Measurements from ENCODE around the gene SNAI3. TPM values are rescaled to one million over a fixed set of nuclear protein-coding genes. Genes with fewer than 3 reads are reported as not detected.

Gene SNAI3
- total and polyA plus RNA-seq, 2 of the 4 experiments (the other 2 are of a cell fraction): 0.21 TPM; not detected in 1

DNA sequence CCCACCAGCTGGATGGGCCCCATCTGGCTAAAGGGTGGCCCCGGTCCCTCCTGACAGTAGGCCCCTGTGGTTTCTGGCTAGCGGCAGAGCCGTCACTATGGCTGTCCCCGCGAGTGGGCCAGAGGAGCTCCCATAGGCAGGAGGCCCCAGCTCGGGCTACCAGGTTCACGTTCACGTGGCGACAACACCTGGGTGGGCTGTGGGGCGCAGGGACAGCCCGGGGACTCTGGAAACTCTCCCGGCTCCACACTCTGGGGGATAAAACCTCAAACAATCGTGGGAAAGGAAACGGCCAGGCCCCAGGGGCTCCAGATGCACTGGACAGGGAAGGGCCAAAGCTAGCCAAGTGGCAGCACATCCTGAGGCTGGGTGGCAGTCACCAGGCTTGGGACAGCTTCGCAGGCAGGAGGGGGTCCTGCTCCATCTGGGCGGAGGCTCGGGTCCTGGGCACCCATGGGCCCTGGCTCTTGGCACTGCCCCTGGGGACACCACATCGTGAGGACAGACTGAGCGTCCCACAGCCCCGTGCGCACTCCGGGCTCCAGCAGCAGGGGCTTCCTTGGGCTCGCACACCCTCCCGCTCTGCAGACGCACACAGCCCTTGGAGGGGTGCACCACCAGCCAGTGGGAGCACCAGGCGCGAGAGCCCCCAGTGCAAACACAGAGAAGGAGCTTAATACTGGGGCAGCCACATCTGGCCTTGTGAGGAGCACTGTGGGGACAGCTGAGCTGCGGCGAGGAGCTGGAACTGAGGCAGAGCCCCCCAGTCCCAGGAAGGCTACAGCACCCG, 15.5 kb upstream of the SNAI3 start (continued):
- TF ChIP-seq, protein P1, sequence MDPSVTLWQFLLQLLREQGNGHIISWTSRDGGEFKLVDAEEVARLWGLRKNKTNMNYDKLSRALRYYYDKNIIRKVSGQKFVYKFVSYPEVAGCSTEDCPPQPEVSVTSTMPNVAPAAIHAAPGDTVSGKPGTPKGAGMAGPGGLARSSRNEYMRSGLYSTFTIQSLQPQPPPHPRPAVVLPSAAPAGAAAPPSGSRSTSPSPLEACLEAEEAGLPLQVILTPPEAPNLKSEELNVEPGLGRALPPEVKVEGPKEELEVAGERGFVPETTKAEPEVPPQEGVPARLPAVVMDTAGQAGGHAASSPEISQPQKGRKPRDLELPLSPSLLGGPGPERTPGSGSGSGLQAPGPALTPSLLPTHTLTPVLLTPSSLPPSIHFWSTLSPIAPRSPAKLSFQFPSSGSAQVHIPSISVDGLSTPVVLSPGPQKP (IDR thresholded peaks at IDR 0.05; ENCODE audit: borderline replicate concordance, low read depth, low read length): no peak
- TF ChIP-seq RAD21 (IDR thresholded peaks at IDR 0.05; ENCODE audit: low read length): no peak

Measured in IMR-90 (cell line).